Sigmoid colon (tissue), 7 donors: ENCODE data around the gene ANKRD6. TPM values are rescaled to one million over a fixed set of nuclear protein-coding genes. Genes with fewer than 3 reads are reported as not detected.

Experiments used
- DNase-seq: peaks from one replicate; pipeline ENCODE4 v3.0.0-alpha.2; 2019
- H3K27ac ChIP-seq, 4 donors: fragments of 200-600 bp; sonication (generic); one replicate each; pipeline ENCODE4 v1.5.1; 2016 to 2019; ENCODE audit warnings: mild to moderate bottlenecking in 1 of 4
- H3K27me3 ChIP-seq, 3 donors: fragments of 200-600 bp; sonication (generic); one replicate each; pipeline ENCODE4 v1.5.1; 2019; ENCODE audit warnings: mild to moderate bottlenecking in 1 of 3
- H3K36me3 ChIP-seq, 4 donors: fragments of 200-600 bp; sonication (generic); one replicate each; pipeline ENCODE4 v1.5.1; 2016 to 2019
- H3K4me1 ChIP-seq, 4 donors: fragments of 200-600 bp; sonication (generic); one replicate each; pipeline ENCODE4 v1.5.1; 2017 to 2019
- H3K4me3 ChIP-seq, 4 donors: fragments of 200-600 bp; sonication (generic); one replicate each; pipeline ENCODE4 v1.5.1; 2017 to 2019; ENCODE audit warnings: mild to moderate bottlenecking in 2 of 4, moderate library complexity in 1 of 4
- H3K9me3 ChIP-seq, 4 donors: fragments of 200-600 bp in 3 of 4; sonication (generic) in 3 of 4; one replicate each; pipeline versions ENCODE4 v1.5.1 to v1.6.1; 2013 to 2019
- EP300 ChIP-seq, 4 donors: sonication (generic); formaldehyde crosslinking; IDR thresholded peaks; one replicate each; pipeline ENCODE4 v1.6.1; 2017; ENCODE audit warnings: antibody characterized with exemption in 4 of 4
- POLR2A ChIP-seq, 2 donors: fragments of 450-650 bp; IDR thresholded peaks; one replicate each; pipeline ENCODE4 v1.6.1; 2016; ENCODE audit warnings: antibody characterized with exemption in 2 of 2, mild to moderate bottlenecking in 2 of 2, moderate library complexity in 2 of 2
- POLR2AphosphoS5 ChIP-seq, 4 donors: sonication (generic); formaldehyde crosslinking; IDR thresholded peaks; one replicate each; pipeline ENCODE4 v1.6.1; 2017; ENCODE audit warnings: antibody characterized with exemption in 4 of 4
- WGBS, 2 donors: extraction: QIAGEN DNeasy Blood & Tissue Kit; methylation state at CpG; one replicate each; pipeline ENCODE4 v1.1.7; 2013; 5-methylcytosine and 5-hydroxymethylcytosine counted together
- intact Hi-C: fragments of 100-400 bp; cut with DNase I; formaldehyde crosslinking; loops from one replicate; pipeline ENCODE4 v1.15.1; 2023
- polyA plus RNA-seq, 3 donors: library from polyadenylated mRNA; stranded (reverse); fragments of 200-250 nt; gene quantifications; one replicate each; pipeline ENCODE4 v1.2.3, GENCODE V29; 2013
- total RNA-seq, 4 donors: library from RNA; depleted of rRNA; stranded (reverse); fragments of >200 nt; gene quantifications; one replicate each; pipeline ENCODE4 v1.1.0, GENCODE V29; 2016
- TF ChIP-seq, protein P1 (sequence below), 4 experiments: fragments of 450-650 bp in 3 of 4; fragments of 200-600 bp in 1 of 4; IDR thresholded peaks; one replicate each; pipeline ENCODE4 v1.5.1; 2016 to 2019; ENCODE audit warnings: antibody characterized with exemption in 4 of 4, mild to moderate bottlenecking in 3 of 4, moderate library complexity in 2 of 4
- donor health status: healthy with polysubstance abuse.
- donor health status: Bipolar disorder and iron deficiency.
- donor health status: healthy.

The ANKRD6 gene
- total and polyA plus RNA-seq, 7 donors, result 1.7 to 21.6 (median 8.0) TPM

- intact Hi-C loops, result no loop called here
- 43 to 58% methylated on average over 3 of the region's 3 CpGs for WGBS, 2 donors
- Histone ChIP-seq H3K4me3 (no peak overlapping the region), H3K4me1 (peaks cover 0 to 12% (median 3%) of the 10 kb centered on the region in 4 donors), H3K27me3 (no peaks in the 10 kb centered on the region), H3K9me3 (no peaks in the 10 kb centered on the region), H3K27ac (no peak overlapping the region), H3K36me3 (no peaks in the 10 kb centered on the region)
- TF ChIP-seq, protein P1, sequence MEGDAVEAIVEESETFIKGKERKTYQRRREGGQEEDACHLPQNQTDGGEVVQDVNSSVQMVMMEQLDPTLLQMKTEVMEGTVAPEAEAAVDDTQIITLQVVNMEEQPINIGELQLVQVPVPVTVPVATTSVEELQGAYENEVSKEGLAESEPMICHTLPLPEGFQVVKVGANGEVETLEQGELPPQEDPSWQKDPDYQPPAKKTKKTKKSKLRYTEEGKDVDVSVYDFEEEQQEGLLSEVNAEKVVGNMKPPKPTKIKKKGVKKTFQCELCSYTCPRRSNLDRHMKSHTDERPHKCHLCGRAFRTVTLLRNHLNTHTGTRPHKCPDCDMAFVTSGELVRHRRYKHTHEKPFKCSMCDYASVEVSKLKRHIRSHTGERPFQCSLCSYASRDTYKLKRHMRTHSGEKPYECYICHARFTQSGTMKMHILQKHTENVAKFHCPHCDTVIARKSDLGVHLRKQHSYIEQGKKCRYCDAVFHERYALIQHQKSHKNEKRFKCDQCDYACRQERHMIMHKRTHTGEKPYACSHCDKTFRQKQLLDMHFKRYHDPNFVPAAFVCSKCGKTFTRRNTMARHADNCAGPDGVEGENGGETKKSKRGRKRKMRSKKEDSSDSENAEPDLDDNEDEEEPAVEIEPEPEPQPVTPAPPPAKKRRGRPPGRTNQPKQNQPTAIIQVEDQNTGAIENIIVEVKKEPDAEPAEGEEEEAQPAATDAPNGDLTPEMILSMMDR (IDR thresholded peaks at IDR 0.05), result no peak
- TF ChIP-seq EP300 (IDR thresholded peaks at IDR 0.05), result no peak
- TF ChIP-seq POLR2A (IDR thresholded peaks at IDR 0.05), result no peak
- no peak for TF ChIP-seq POLR2AphosphoS5 (IDR thresholded peaks at IDR 0.05)
- DNase-seq, result no peak
These were observed 56.1 kb downstream of the ANKRD6 start for GRCh38 chr6:89489078-89489477.

DNA sequence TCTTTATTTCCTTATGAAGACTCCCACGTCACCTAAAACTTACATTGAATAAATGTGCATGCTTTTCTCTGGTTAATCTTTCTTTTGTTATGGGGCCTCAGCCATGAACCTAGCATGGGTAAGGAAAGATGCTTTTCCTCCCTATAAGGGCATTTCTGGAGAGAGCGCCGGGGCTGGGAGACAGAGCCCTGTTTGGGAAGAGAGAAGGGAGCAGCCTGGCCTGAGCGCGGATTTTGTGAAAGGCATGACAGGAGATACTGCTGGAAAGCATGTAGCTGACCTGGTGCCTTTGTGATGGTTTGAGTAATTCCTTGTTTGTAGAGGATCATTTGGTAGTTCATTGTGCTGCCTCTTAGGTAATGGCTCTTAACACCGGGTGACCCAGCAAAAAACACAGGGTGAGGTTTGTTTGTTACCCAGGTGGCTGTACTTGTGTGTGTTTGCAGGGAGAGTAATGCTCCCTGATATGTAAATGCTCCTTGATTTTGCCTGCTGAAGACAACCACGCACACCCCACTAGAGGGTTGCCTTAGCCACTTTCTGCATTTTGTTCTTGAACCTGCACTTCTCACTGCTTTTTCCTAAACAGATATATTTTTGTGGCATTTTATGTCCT, 59.2 kb downstream of the ANKRD6 start:
- no peak overlapping the region for H3K4me3 ChIP-seq
- WGBS, 2 donors, result 84 to 85% methylated on average over 7 of the region's 7 CpGs
- peaks cover 0 to 12% (median 0%) of the 10 kb centered on the region in 4 donors for H3K4me1 ChIP-seq
- no peaks in the 10 kb centered on the region for H3K36me3 ChIP-seq
- intact Hi-C loops, result no loop called here
- no peak for TF ChIP-seq EP300 (IDR thresholded peaks at IDR 0.05)
- TF ChIP-seq, protein P1 (IDR thresholded peaks at IDR 0.05), result no peak
- TF ChIP-seq POLR2AphosphoS5 (IDR thresholded peaks at IDR 0.05), result no peak
- TF ChIP-seq POLR2A (IDR thresholded peaks at IDR 0.05), result no peak
- H3K9me3 ChIP-seq, result no peaks in the 10 kb centered on the region
- no peaks in the 10 kb centered on the region for H3K27me3 ChIP-seq
- DNase-seq, result no peak
- no peak overlapping the region for H3K27ac ChIP-seq

DNA sequence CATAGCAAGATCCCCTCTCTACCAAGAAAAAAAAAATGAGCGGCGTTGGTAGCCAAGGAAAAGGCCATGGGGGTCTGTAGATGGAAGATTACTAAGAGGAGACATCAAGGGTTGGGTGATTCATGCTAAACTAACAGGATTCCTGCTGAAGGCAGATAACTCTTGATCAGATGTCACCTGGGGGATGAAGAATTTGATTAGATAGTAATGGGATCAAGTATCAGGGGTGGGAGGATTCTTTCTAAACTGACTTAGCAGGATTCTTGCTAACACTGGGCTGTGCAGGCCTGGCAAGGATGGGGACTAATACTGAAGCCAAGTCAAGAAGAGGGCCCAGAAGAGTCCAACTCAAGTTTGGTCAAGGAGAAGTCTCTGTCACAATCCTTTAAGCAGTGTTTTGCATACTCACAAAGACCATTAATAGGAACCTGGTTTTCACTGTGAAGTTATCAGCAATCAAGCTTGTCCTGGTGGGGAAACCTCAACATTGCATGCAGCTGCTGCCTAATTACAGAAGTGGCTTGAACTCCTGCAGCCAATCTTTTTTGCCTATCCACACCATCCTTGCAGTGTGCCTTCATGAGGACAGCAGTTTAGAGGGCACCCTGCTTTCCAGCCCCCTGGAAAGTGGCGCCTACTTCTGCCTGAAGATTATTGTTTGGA, 61.3 kb downstream of the ANKRD6 start:
- Histone ChIP-seq H3K4me3 (no peak overlapping the region), H3K27me3 (no peaks in the 10 kb centered on the region), H3K4me1 (peaks cover 0 to 12% (median 0%) of the 10 kb centered on the region in 4 donors), H3K9me3 (no peaks in the 10 kb centered on the region), H3K27ac (no peak overlapping the region), H3K36me3 (no peaks in the 10 kb centered on the region)
- intact Hi-C loops, result no loop called here
- TF ChIP-seq, protein P1 (IDR thresholded peaks at IDR 0.05), result no peak
- TF ChIP-seq POLR2AphosphoS5 (IDR thresholded peaks at IDR 0.05), result no peak
- no peak for TF ChIP-seq POLR2A (IDR thresholded peaks at IDR 0.05)
- no peak for TF ChIP-seq EP300 (IDR thresholded peaks at IDR 0.05)
- 98 to 99% methylated on average over 3 of the region's 3 CpGs for WGBS, 2 donors
- DNase-seq, result no peak

- TF ChIP-seq EP300 (IDR thresholded peaks at IDR 0.05), result no peak
- TF ChIP-seq POLR2AphosphoS5 (IDR thresholded peaks at IDR 0.05), result no peak
- TF ChIP-seq, protein P1 (IDR thresholded peaks at IDR 0.05), result no peak
- no peak for TF ChIP-seq POLR2A (IDR thresholded peaks at IDR 0.05)
- WGBS, 2 donors, result 52 to 60% methylated on average over 7 of the region's 7 CpGs
- no peak for DNase-seq
- intact Hi-C loops, result no loop called here
- H3K27ac ChIP-seq, result no peak overlapping the region
- no peak overlapping the region for H3K4me3 ChIP-seq
- no peaks in the 10 kb centered on the region for H3K9me3 ChIP-seq
- peaks cover 0 to 3% (median 0%) of the 10 kb centered on the region in 4 donors for H3K4me1 ChIP-seq
- no peaks in the 10 kb centered on the region for H3K36me3 ChIP-seq
- H3K27me3 ChIP-seq, result no peaks in the 10 kb centered on the region
These were observed 63.1 kb downstream of the ANKRD6 start for GRCh38 chr6:89495961-89496535.
